Measurements from ENCODE around the gene PPP1R3G.
"Not testable (repeated sequence)": the region's sequence is repeated elsewhere in the genome, so short reads cannot be mapped to it uniquely, and the experiment has no call there.

PPP1R3G gene

DNA sequence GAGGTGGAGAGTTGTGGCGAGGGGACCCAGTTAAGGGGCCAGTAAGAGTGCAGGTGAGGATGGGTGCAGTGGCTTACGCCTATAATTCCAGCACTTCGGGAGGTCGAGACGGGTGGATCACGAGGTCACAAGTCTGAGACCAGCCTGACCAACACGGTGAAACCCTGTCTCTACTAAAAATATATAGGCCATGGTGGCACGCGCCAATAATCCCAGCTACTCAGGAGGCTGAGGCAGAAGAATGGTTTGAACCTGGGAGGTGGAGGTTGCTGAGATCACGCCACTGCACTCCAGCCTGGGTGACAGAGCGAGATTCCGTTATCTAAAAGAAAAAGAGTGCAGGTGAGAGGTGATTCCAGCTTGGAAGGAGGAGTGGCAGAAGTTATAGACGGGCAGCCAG lies 28.0 kb downstream of the PPP1R3G start:
- no peak for FAIRE-seq
- no peak for DNase-seq (ENCODE audit: insufficient read length, low spot score)

DNA sequence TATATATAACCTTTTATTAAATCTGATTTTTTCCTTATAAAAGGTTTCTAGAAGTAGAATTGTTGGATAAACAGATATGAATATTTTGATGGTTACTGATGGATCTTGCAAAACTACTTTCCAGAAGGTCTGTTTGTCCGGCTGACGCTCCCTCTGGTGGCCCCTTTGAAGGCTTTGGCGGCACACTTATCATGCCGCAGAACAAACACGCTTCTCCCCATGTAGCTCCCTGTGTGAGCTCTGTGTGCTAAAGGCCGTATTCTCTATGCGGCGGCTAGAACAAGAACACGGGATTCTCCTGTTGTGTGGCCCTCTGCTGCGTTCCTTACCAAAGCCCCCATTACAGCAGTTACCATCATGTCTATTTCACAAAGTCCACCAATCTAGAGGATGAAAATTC lies 30.0 kb downstream of the PPP1R3G start:
- DNase-seq (ENCODE audit: insufficient read length, low spot score) (no peak), FAIRE-seq (no peak)

DNA sequence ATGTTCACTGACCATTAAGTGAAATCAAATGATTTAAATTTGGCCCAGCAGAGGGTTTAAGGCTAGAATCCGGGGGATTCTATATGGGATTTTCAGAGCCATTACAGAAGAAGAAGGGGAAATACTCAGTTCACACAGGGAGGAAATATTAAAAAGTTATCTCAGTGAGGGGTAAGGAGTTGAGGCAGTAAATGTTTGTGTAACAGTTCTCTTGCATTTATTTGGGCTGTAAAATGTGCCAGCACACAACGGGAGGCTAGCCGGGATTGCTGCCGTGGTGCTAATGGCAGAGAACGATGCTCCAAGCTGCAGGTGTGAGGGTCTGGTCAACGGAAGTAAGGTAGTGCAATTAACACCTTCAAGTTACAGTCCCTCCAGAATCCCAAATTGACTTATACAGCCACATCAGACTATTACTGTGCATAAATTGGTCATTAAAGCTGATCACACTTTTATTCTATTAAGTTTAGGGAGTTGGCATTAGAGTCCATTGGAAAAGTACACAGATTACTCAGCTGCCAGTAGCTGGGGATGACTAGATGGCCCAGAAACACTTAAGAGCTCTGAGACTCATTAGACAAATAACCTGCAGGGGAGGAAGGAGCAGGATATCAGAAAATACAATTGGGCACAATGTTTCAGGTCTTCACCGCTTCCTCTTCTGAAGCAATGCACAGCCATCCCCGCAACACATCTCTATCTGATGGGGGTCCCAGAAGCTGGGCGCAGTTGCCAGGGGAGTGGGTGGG lies 31.3 kb downstream of the PPP1R3G start:
- FAIRE-seq (no peak), DNase-seq (ENCODE audit: insufficient read length, low spot score) (no peak)

DNA sequence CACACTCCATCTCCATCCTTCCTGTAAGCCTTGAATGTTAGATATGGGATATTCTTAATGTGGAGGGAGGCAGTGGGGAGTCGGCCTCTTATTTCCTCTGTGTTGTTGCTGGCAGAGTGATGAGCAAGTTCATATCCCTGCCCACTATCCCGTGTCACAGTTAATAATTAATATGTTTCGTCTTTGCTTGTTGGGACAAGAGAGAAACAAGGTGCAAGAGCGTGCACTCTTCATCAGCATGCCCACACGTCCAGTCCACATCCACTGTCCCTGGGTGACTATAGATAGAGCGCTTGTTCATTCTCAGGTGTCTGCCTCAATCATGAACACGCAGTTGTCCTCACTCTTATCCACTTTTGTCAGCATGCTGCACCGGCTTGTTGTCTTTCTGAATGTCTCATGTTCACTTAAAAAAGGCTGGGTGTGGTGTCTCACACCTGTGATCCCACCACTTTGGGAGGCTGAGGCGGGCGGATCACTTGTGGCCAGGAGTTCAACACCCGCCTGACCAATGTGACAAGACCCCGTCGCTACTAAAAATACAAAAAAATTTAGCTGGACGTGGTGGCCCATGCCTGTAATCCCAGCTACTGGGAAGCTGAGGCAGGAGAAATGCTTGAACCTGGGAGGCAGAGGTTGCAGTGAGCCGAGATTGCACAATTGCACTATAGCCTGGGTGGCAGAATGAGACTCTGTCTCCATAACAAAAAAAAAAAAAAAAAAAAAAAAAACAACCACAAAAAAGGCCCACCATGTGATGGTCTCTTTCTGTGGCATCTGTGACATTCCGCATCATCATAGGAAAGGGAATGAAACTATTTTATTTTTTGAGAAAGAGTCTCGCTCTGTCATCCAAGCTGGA lies 34.2 kb downstream of the PPP1R3G start:
- no peak for DNase-seq (ENCODE audit: insufficient read length, low spot score)
- FAIRE-seq: no peak

DNA sequence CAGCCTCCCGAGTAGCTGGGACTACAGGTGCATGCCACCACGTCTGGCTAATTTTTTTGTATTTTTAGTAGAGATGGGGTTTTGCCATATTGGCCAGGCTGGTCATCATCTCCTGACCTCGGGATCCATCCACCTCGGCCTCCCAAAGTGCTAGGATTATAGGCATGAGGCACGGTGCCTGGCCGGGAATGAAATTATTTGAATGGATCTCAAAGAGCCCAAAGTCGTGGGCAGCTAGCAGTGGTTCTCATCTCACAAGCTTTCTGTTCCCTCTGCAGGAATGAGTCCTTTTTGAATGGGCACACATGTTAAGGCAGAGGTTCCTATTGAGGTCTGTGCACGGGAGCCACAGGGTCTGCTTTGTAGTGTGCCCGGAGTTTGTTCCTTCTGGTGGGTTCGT lies 34.9 kb downstream of the PPP1R3G start:
- DNase-seq (ENCODE audit: insufficient read length, low spot score): no peak
- FAIRE-seq: no peak

DNA sequence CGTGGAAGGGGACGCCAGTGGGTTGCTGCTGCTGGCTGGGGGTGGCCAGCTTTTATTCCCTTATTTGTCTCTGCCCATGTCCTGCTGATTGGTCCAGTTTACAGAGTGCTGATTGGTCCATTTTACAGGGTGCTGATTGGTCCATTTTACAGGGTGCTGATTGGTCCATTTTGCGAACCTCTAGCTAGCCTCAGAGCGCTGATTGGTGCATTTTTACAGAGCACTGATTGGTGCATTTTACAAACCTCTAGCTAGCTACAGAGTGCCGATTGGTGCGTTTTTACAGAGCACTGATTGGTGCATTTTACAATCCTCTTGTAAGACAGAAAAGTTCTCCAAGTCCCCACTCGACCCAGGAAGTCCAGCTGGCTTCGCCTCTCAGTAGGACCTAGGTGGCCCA lies 35.4 kb downstream of the PPP1R3G start:
- DNase-seq (ENCODE audit: insufficient read length, low spot score); FAIRE-seq: not testable (repeated sequence)

DNA sequence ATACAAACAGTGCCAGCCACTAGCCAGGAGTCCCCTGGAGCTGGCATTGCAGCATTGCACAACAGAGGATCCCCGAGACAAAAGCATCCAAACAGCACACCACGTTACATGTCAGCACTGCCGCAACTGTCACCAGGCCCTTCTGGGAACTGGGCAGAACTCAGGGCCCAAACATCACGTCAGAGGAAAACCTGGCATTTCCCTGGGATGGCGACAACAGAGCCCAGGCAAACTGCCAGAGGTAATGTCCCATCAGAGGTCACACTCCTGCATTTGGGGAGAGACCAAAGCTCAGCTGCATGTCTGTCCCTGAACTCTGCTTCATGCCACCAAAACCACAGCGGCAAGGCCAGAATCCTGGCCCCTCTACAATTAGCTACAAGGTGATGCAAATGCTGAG lies 36.3 kb downstream of the PPP1R3G start:
- FAIRE-seq: no peak
- DNase-seq (ENCODE audit: insufficient read length, low spot score): no peak

DNA sequence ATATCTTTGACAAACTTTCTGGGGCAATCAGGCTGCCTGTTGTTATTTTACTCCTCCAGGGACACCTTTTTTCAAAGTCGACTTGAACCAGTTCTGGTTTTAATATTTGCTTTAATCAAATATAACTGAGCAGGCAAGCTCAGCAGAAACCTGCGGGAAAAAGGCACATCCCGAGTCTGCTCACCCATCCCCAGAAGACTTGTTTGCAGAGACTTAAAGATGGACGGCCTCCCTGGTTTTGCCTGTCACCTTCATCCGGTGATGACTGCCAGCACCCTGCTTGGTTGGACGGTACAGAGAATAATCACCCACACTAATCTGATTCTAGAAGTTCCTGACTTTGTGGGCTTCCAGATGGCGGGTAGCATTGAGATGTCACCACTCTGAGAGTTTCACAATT lies 36.8 kb downstream of the PPP1R3G start:
- FAIRE-seq (no peak), DNase-seq (ENCODE audit: insufficient read length, low spot score) (no peak)

DNA sequence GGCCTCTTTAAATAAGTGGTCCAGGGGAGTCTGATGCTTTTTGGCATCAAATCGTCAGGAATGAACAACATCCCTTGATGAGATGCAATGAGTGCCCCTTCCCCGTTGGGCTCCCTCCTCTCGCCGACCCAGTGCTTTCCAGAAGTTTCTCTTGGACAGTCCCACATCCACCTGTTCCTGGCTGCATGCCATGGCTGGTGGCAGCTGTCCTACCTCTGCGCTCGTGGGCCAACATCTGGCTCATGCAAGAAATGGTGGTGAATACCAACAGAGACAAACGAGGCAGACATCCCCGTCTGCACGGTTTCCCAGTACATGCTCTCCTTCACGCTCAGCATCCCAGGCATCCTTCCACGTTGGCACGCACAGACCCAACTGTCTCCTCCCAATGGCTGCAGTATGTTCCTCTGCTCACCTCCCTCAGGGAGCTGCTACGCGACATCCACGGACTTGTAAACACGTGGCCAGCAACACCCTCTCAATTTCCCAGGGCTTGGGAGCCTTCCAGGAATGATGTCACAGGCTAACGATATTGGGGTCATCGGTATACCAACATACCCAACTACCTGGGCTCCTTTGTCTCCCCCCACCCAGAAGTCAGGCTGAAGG lies 37.5 kb downstream of the PPP1R3G start:
- no peak for FAIRE-seq

DNA sequence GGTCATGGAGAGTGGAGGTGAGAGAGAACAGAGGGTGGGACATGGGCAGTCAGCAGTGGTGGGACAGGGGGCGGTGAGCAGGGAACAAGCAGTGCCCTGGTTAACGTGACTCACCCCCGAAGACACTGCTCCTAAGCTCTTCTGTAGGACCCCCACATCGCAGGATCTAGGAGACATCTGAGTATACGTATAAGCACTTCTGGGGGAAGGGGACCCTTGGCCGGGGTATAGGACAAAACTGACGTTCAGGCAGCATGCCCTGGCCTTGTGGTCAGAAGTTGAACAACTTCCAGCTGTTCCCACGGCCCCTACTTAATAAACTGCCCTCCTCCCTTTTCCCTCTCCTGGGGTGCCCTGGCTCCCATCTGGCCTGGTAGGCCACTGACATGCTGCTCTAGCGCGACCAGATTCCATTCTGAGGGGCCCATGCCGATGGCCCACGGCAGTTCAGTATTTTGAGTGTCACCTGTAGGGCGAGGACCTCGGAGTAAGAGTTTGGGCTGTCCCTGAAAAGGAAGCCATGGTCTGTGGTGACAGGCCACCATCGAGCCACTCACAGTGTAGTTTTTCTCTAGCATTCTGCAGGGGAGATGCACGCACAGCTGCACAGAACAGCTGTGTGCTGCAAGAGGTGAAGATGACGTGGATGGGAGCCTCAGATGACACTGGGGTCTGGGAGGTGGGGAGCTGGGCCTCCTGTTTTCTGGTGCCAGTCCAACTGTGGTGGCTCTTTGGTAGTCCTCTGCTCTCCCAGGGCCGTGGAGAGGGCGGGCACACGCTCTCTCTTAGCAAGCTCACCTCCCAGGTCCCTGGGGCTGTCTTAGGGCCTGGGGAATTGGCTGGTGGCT lies 38.4 kb downstream of the PPP1R3G start:
- DNase-seq (ENCODE audit: insufficient read length, low spot score) (no peak), FAIRE-seq (no peak)

More for the DNA sequence above, 37.5 kb downstream of the PPP1R3G start:
- DNase-seq (ENCODE audit: insufficient read length, low spot score): no peak

DNA sequence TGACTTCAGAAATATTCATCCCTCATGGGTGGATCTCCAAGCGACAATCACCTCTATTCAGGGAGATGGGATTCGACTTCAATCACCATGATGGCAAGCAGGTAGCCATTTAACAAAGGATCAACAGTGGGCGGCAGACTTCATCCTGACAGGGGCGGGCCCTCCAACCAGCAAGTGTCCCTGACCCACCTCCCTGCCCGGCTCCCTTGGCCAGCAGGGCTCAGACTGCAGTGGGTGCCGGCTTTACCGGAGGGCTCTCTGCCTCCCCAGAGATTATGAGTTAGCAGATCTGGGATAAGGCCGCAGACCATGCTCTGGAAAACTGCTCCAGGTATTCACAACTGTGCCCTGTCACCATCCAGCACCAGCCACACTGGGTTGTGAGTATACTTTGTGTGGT lies 39.4 kb downstream of the PPP1R3G start:
- FAIRE-seq: no peak
- no peak for DNase-seq (ENCODE audit: insufficient read length, low spot score)

DNA sequence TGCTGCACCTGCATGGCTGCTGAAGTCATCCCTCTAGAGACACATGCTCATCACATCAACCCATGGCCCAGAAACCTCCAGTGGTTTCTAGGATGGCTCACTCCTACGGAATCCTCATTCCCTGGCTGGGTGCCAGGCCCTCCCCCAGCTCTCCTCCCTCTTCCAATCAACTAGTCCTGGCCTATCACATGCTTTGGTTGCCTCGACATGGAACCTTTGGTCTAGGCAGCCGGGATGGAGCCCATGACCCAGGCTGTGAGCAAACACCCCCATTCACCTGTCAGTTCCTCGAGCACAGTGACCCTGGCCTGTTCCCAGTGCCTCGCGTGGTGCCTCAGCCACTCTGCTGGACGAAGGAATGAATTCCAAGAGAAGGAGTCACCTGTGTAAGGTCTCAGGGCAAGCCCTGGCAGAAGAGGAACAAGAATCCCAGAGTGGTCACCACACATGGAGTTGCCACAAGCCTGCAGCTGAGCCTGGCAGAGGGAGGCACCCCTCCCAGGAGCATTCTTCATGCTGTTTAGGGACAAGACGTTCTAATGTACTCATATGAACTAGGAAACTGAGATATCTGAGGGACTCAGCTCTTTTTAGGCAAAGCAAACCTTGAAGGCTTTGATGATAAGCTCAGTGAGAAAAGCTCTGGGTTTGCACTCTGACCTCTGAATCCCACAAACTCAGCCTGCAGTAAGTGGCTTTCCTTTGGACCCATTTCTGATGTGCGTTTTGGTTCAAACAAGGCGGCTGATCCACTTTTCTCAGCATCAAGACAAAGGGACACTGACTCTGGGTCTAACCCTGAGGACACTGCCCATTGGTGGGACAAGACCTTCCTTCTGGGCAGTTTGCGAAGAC lies 40.2 kb downstream of the PPP1R3G start:
- FAIRE-seq: no peak
- DNase-seq (ENCODE audit: insufficient read length, low spot score): peak; percentile 54

DNA sequence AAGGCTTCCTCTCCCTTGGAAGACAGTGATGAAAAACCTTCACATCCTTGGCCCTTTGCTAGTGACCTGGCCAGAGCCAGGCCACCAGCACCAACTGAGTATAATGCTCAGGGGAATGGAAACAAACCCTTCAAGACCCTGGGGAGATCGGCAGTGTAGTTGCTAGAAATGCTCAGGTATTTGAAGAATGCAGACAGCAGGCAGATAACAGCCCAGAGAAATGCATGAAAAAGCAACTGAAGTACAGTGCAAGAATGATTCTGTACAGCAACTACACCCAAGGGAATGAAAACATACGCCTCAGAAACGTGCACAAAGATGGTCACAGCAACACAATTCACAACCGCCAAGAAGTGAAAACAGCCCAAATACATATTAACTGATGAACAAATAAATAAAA lies 41.1 kb downstream of the PPP1R3G start:
- FAIRE-seq: no peak
- peak; percentile 42 for DNase-seq (ENCODE audit: insufficient read length, low spot score)

DNA sequence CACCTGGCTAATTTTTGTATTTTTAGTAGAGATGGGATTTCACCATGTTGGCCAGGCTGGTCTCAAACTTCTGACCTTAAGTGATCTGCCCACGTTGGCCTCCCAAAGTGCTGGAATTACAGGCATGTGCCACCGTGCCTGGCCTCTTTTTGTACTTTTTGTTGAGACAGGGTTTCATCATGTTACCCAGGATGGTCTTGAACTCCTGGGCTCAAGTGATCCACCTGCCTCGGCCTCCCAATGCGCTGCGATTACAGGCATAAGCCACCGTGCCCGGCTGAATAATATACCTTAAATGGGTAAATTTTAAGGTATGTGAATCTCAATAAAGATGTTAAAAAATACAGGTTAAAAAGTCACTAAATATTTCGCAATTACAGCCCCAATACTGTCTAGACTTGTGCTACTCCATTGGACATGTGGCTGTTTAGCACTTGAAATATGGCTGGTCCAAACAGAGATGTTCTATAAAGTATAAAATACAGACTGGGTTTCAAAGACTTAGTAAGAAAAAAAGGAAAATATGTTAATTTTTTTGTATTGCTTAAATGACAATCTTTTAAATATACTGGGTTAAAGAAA lies 42.1 kb downstream of the PPP1R3G start:
- FAIRE-seq: no peak
- DNase-seq (ENCODE audit: insufficient read length, low spot score): no peak

DNA sequence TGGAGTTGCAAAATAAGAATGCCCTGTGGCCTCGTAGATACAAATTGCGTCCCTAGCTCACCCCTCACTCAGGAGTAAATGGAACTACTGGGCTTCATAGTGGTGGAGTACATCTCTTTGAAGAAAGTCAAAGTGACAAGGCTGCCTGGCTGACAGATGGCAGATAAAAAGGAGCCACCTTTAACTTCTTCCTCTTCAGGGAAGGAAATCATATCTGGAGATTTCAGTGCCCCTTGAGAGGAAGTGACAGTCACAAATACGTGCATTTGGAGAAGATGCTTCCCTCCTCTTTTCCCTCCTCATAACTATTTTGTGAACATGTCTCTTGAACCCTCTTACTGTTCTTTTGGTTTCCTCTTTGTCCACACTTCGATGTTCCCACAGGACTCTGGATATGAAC lies 43.2 kb downstream of the PPP1R3G start:
- no peak for FAIRE-seq
- DNase-seq (ENCODE audit: insufficient read length, low spot score): no peak

DNA sequence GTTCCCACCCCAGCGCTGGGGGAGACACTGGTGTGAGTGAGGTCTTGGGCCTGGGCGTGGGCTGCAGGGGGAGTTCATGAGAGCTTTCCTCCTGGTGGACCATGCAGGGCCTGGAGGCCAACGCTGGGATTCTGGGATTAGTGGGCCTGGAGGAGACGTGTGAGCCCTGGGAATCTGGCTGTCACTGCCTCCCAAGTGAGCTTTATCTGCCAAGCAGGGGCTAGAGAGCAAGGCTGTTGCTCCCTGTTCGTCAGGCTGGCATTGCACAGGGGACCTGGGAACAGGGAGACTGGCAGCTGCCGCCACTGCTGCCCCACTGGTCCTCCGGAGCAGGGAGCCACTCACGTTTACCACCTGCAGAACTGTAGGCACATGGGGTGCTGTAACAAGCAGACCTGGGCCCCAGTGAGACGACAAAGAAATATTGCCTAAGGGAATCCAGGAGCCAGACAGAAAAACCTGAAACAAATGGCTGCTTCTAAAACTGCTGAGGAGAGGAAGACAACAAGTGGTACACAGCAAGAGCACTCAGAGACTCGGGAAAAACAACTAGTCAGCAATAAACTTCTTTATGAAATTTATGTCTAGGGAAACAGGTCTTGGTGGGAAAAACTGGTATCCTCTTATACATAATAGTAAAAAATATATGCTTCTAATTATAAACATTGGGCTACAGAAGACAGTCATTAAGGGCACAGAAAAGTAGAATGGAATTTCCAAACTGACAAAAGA lies 45.2 kb downstream of the PPP1R3G start:
- FAIRE-seq (no peak), DNase-seq (ENCODE audit: insufficient read length, low spot score) (no peak)

DNA sequence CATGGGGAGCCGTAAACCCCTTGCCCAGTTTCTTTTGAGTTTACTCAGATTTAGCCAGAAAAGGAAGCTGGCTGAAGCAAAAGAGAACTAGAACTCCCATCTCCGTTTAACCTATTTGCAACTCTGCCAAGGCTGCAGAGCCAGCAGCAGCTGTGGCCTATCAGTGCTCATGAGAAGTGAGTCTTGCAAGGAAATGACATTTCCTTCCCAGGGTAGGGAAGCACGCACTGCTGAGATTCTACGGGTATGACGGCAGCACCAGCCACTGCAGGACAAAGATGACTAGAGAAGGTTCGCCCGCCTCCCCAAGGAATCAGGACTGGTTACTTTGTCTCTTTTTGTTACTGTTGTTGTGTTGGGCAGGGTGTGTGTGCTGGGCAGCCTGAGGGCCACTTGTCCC lies 47.6 kb downstream of the PPP1R3G start:
- DNase-seq (ENCODE audit: insufficient read length, low spot score): no peak
- no peak for FAIRE-seq

DNA sequence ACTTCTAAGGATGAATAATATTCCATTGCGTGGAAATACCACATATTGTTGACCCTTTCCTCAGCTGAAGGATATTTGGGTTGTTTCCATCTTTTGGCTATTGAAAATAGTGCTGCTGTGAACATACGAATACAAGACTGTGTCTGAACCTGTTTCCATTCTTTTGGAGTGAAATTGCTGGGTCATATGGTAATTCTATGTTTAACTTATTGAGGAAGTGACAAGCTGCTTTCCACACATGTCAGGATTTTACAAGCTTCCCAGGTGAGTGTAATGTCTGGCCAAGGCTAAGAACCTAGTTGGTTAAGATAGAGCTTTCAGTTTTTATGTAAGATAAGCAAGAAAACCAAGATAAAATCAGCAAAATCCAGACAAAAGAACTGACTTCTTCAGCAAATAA lies 48.8 kb downstream of the PPP1R3G start:
- no peak for FAIRE-seq
- DNase-seq (ENCODE audit: insufficient read length, low spot score): no peak

Data from HTR-8/SVneo (cell line).